CD4-positive, alpha-beta memory T cell (primary cell): ENCODE data around the gene TCERG1L. TPM values are rescaled to one million over a fixed set of nuclear protein-coding genes. Genes with fewer than 3 reads are reported as not detected.

Source experiments
- CTCF ChIA-PET: fragments of 350-600 bp; sonication (Branson Sonifier 250); formaldehyde crosslinking; loops from one replicate; lab custom pipeline; 2021; ENCODE audit warnings: inconsistent platforms; ENCODE audit not compliant: partially characterized antibody; lab: Charles Lee
- POLR2A ChIA-PET: fragments of 350-600 bp; sonication (Branson Sonifier 250); formaldehyde crosslinking; loops from one replicate; lab custom pipeline; 2021; ENCODE audit not compliant: partially characterized antibody; lab: Charles Lee
- DNase-seq, 5 donors: peaks; one replicate each; pipeline versions ENCODE4 v3.0.0 to v3.0.0-alpha.2; 2020 to 2022; ENCODE audit warnings: mixed read lengths in 1 of 5
- H3K27ac ChIP-seq: one replicate; pipeline ENCODE4 v1.7.0; 2013; ENCODE audit warnings: low read depth, low read length
- H3K27me3 ChIP-seq: 2 replicates; pipeline ENCODE4 v1.7.0; 2013; ENCODE audit warnings: mild to moderate bottlenecking, low read length, moderate library complexity; ENCODE audit not compliant: insufficient read depth
- H3K36me3 ChIP-seq: 2 replicates; pipeline ENCODE4 v1.7.0; 2013; ENCODE audit warnings: mild to moderate bottlenecking, low read length, moderate library complexity; ENCODE audit not compliant: insufficient read depth
- H3K4me1 ChIP-seq: 2 replicates; pipeline ENCODE4 v1.7.0; 2013; ENCODE audit warnings: mild to moderate bottlenecking, low read length, moderate library complexity; ENCODE audit not compliant: insufficient read depth
- H3K4me3 ChIP-seq, 2 donors: one replicate each; pipeline ENCODE4 v1.7.0; 2013; ENCODE audit warnings: low read length in 2 of 2, mild to moderate bottlenecking in 1 of 2
- H3K9me3 ChIP-seq, 2 donors: one replicate each; pipeline ENCODE4 v1.7.0; 2013; ENCODE audit warnings: low read length in 2 of 2, control low read depth in 1 of 2; ENCODE audit not compliant: control insufficient read depth in 1 of 2
- H3K27ac Mint-ChIP-seq, 7 donors: one replicate each; pipeline ENCODE4 v1.8.0; 2020 to 2021; ENCODE audit warnings: mixed read lengths in 7 of 7, mild to moderate bottlenecking in 6 of 7, inconsistent platforms in 3 of 7, moderate library complexity in 3 of 7
- H3K27me3 Mint-ChIP-seq, 2 donors: one replicate each; pipeline ENCODE4 v1.8.0; 2020 to 2021; ENCODE audit warnings: mixed read lengths in 2 of 2
- H3K36me3 Mint-ChIP-seq, 2 donors: one replicate each; pipeline ENCODE4 v1.8.0; 2020 to 2021; ENCODE audit warnings: mixed read lengths in 2 of 2, inconsistent platforms in 1 of 2, mild to moderate bottlenecking in 1 of 2
- H3K4me1 Mint-ChIP-seq, 4 donors: one replicate each; pipeline ENCODE4 v1.8.0; 2020 to 2021; ENCODE audit warnings: mixed read lengths in 4 of 4, mild to moderate bottlenecking in 1 of 4
- H3K4me3 Mint-ChIP-seq, 8 donors: one replicate each; pipeline ENCODE4 v1.8.0; 2020 to 2021; ENCODE audit warnings: mixed read lengths in 8 of 8, mild to moderate bottlenecking in 7 of 8, moderate library complexity in 6 of 8, inconsistent platforms in 3 of 8
- H3K9me3 Mint-ChIP-seq, 8 donors: one replicate each; pipeline ENCODE4 v1.8.0; 2020 to 2021; ENCODE audit warnings: mixed read lengths in 8 of 8, mild to moderate bottlenecking in 5 of 8, inconsistent platforms in 3 of 8, moderate library complexity in 1 of 8
- intact Hi-C: fragments of 100-400 bp; cut with micrococcal nuclease; formaldehyde crosslinking; loops from one replicate; pipeline ENCODE4 v1.15.1; 2023
- polyA plus RNA-seq, 2 donors: library from polyadenylated mRNA; unstranded; fragments of 300-500 nt; fragmentation: Illumina TruSeq; gene quantifications; one replicate each; pipeline ENCODE4 v1.2.3, GENCODE V29; 2021
- total RNA-seq, 2 experiments: library from RNA; stranded (reverse); gene quantifications; one replicate each; pipeline ENCODE4 v1.2.3, GENCODE V29; 2021

Gene TCERG1L
- total and polyA plus RNA-seq, 4 experiments from 2014 or later = not detected

DNA sequence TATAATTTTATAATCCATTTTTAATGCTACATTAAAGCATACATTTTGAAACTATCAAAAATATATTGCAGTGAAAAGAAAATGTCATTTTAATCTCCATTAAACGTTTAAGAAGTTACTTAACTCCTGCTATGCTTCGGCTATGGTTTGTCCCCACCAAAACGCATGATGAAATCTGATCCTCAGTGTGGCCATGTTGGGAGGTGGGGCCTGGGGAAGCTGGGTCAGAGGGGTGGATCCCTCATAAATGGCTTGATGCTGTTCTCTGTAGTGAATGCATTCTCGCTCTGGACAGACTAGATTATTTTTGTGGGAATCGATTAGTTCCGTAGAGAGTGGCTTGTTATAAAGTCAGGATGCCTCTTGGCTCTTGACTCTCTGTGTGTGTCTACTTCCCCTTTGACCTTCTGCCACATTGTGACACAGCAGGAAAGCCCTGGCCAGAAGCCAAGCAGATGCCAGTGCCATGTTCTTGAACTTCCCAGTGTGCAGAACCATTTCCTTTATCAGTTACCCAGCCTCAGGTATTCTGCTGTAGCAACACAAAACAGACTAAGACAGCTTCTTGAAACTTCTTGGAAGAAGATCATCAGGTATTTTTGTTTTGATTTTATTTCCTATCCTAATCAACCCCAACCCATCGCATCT is 77.8 kb downstream of the TCERG1L start:
- intact Hi-C loops = no loop called here
- Histone ChIP-seq H3K36me3 (no peaks in the 10 kb centered on the region), H3K9me3 (no peaks in the 10 kb centered on the region), H3K27me3 (no peaks in the 10 kb centered on the region), H3K4me3 (no peak overlapping the region), H3K4me1 (no peaks in the 10 kb centered on the region), H3K27ac (no peak overlapping the region)
- Mint-ChIP-seq H3K9me3 (peaks cover 0 to 6% (median 0%) of the 10 kb centered on the region in 8 donors), H3K36me3 (no peaks in the 10 kb centered on the region), H3K27me3 (no peaks in the 10 kb centered on the region), H3K4me3 (no peak overlapping the region), H3K4me1 (no peaks in the 10 kb centered on the region), H3K27ac (no peak overlapping the region)
- ChIA-PET POLR2A (no interaction called here), CTCF (no interaction called here)
- DNase-seq = no peak

DNA sequence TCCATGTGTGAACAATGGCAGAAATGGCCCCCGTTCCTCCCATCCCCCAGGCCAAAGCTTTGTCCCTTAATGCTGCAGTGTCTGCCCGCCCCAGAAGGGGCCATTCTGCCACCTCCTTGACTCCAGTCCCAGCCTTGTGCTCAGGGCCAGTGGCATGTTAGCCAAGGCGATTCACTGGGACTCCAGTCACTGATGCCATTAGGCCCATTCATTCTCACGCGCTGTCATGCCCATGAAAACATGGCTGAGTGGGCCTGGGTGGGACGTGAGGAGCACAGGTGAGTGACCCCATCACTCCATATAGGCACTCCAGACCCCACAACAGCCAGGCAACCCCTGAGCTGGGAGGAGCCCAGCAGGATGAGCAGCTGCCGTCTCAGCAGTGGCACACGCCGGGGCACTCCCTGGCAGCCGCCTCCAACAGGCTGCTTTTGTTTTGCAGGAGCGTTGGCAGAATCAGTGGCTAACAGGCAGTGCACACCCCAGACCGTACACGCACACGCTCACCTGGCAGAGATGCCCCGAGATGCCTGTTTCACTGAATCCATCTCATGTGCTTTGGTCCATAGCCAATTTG is 79.5 kb downstream of the TCERG1L start:
- H3K27me3 ChIP-seq = no peaks in the 10 kb centered on the region
- ChIA-PET POLR2A (no interaction called here), CTCF (no interaction called here)
- Mint-ChIP-seq H3K4me1 (no peaks in the 10 kb centered on the region), H3K4me3 (no peak overlapping the region), H3K27me3 (no peaks in the 10 kb centered on the region), H3K36me3 (no peaks in the 10 kb centered on the region), H3K27ac (no peak overlapping the region), H3K9me3 (peaks cover 0 to 6% (median 0%) of the 10 kb centered on the region in 8 donors)
- intact Hi-C loops = no loop called here
- H3K4me1 ChIP-seq = no peaks in the 10 kb centered on the region
- no peak overlapping the region for H3K27ac ChIP-seq
- no peaks in the 10 kb centered on the region for H3K9me3 ChIP-seq
- no peak for DNase-seq
- H3K4me3 ChIP-seq = no peak overlapping the region
- no peaks in the 10 kb centered on the region for H3K36me3 ChIP-seq

DNA sequence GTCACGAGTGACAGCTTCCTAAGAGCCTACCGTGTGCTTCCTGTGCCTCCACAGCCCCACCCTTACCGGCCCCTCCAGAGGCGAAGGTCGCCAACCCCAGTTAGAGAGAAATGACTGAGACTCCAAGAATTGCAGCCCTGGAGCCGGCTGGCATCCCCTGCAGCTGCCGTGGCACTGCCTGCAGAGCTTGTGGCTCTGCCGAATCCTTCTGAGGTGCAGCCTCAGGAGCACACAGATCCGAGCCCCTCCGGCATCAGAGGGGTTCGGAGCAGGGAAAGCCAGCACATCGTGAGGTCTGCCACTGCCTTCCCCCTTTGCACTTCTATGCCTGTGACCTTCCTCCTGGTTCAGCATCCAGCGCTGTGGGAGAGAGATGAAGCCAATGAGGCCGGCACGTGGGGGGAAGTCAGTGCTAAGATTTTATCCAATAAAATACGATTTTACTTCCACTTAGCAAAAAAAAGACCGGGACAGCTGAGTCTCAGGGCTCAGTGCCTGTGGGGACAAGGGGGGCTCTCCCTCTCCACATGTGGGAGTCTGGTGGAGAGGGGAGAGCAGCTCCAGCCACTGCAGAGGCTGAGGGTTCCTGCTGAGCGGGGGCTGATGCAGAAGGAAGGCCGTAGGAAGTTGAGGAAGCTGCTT is 80.1 kb downstream of the TCERG1L start:
- Mint-ChIP-seq H3K4me1 (no peaks in the 10 kb centered on the region), H3K27me3 (no peaks in the 10 kb centered on the region), H3K36me3 (no peaks in the 10 kb centered on the region), H3K4me3 (no peak overlapping the region), H3K27ac (no peak overlapping the region), H3K9me3 (peaks cover 0 to 4% (median 0%) of the 10 kb centered on the region in 8 donors)
- ChIA-PET CTCF (no interaction called here), POLR2A (no interaction called here)
- Histone ChIP-seq H3K9me3 (no peaks in the 10 kb centered on the region), H3K36me3 (no peaks in the 10 kb centered on the region), H3K27ac (no peak overlapping the region), H3K4me3 (no peak overlapping the region), H3K27me3 (no peaks in the 10 kb centered on the region), H3K4me1 (no peaks in the 10 kb centered on the region)
- intact Hi-C loops = no loop called here
- no peak for DNase-seq

DNA sequence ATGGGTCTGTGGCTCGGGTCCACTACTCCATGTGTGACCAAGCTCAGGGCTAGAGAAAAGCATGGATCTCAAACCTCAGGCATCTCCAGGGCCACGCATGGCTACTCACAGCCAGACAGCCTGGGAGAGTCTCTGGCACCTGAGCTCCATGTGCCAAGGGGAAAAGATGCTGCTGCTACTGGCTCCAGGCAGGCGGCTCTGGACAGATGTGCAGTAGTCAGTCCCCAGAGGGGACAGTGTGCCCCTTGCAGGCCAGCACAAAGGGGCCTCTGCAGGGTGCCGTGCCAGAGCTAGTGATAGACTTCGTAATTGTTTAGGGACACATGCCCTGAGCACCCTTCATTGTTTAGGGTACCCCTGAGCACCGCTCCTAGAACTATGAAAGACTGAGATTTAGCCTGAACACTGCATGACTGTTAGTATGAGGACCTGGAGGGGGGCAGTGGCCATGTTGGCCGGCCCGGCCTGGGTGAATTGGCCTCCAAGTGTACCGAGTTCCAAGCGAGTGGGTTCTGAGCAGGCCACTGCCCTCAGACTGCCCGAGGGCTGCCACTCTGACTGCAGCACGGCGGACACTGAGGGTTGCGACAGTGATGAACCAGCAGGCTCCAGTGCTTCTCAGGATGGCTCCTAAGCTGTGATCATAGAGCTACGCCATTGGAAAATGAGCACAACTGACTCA is 80.7 kb downstream of the TCERG1L start:
- H3K9me3 ChIP-seq = no peaks in the 10 kb centered on the region
- H3K27me3 ChIP-seq = no peaks in the 10 kb centered on the region
- no peak for DNase-seq
- intact Hi-C loops = no loop called here
- H3K36me3 Mint-ChIP-seq = no peaks in the 10 kb centered on the region
- POLR2A ChIA-PET = no interaction called here
- no peaks in the 10 kb centered on the region for H3K4me1 Mint-ChIP-seq
- H3K27ac ChIP-seq = no peak overlapping the region
- H3K9me3 Mint-ChIP-seq = peaks cover 0 to 4% (median 0%) of the 10 kb centered on the region in 8 donors
- no peaks in the 10 kb centered on the region for H3K4me1 ChIP-seq
- CTCF ChIA-PET = no interaction called here
- H3K4me3 Mint-ChIP-seq = no peak overlapping the region
- no peaks in the 10 kb centered on the region for H3K36me3 ChIP-seq
- H3K27ac Mint-ChIP-seq = no peak overlapping the region
- H3K27me3 Mint-ChIP-seq = no peaks in the 10 kb centered on the region
- H3K4me3 ChIP-seq = no peak overlapping the region

DNA sequence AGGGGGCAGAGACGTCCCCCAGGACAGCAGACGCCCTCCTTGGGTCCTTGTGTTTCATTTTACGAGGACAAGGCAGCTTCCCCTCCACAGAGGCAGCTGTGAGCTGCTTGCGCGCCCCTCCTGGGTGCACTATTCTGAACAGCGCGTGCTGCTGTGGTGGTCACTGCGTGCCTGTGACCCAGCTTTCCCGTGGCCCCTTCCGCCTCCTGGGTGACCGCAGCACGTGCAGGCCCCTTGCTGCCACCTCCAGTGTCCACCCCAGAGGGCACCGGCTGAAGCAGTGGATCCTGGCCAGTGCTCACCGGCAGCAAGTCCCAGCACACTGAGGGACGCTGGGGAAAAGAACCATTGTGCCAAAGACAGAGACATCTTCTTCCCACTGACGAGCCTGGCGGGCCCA is 81.4 kb downstream of the TCERG1L start:
- Histone ChIP-seq H3K36me3 (no peaks in the 10 kb centered on the region), H3K4me1 (no peaks in the 10 kb centered on the region), H3K27me3 (no peaks in the 10 kb centered on the region), H3K4me3 (no peak overlapping the region), H3K9me3 (no peaks in the 10 kb centered on the region), H3K27ac (no peak overlapping the region)
- Mint-ChIP-seq H3K27ac (no peak overlapping the region), H3K36me3 (no peaks in the 10 kb centered on the region), H3K9me3 (peaks cover 0 to 4% (median 0%) of the 10 kb centered on the region in 8 donors), H3K4me1 (no peaks in the 10 kb centered on the region), H3K4me3 (no peak overlapping the region), H3K27me3 (no peaks in the 10 kb centered on the region)
- intact Hi-C loops = no loop called here
- no peak for DNase-seq
- ChIA-PET CTCF (no interaction called here), POLR2A (no interaction called here)

DNA sequence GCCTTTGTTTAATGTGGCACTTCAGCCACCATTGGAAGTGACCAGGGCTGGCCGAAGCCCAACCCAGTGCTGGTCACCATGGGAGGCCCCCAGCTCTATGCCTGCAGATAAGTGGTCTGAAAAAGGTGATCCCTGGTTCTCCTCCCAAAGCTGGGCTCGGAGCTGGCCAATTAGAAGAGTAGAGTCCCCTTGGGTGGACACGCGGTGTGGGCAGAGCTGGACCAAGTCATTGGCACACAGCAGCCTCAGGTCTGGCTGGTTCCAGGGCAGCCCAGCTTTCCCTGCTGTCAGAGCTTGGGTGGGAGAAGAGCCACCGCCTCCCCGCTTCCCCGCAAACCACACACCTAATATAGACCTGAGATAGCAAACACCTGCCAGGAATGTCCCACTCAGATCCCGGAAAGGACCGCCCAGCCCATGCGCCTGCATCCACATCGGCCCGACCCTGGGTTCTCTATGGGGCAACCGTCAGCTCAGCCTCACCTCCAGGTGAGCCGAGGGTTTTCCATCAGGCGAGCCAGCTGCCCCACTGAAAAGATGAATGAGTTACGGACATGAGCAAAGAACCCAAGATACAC is 84.3 kb downstream of the TCERG1L start:
- POLR2A ChIA-PET = no interaction called here
- peaks cover 0 to 3% (median 0%) of the 10 kb centered on the region in 8 donors for H3K9me3 Mint-ChIP-seq

More for the DNA sequence above, 84.3 kb downstream of the TCERG1L start:
- intact Hi-C loops = no loop called here
- Mint-ChIP-seq H3K36me3 (no peaks in the 10 kb centered on the region), H3K4me1 (no peaks in the 10 kb centered on the region), H3K27ac (no peak overlapping the region), H3K4me3 (no peak overlapping the region), H3K27me3 (no peaks in the 10 kb centered on the region)
- H3K4me3 ChIP-seq = no peak overlapping the region
- no peak overlapping the region for H3K27ac ChIP-seq
- H3K36me3 ChIP-seq = no peaks in the 10 kb centered on the region
- no peak for DNase-seq
- H3K27me3 ChIP-seq = no peaks in the 10 kb centered on the region
- no peaks in the 10 kb centered on the region for H3K9me3 ChIP-seq
- H3K4me1 ChIP-seq = no peaks in the 10 kb centered on the region
- CTCF ChIA-PET = no interaction called here
